GM23338 (cell line): ENCODE data around the gene OPRM1. TPM values are rescaled to one million over a fixed set of nuclear protein-coding genes. Genes with fewer than 3 reads are reported as not detected.

Experiments
- ATAC-seq: fragments of 200-7000 bp; cut with Tn5 transposase; 3 replicates; pipeline ENCODE4 v1.9.1; 2020
- DNase-seq: peaks from one replicate; pipeline ENCODE4 v3.0.0-alpha.2; 2015; ENCODE audit warnings: low spot score
- H2AFZ ChIP-seq: fragments of 200-600 bp; sonication (generic); 2 replicates; pipeline ENCODE4 v1.8.0; 2016; ENCODE audit warnings: antibody characterized with exemption, mild to moderate bottlenecking, moderate library complexity
- H3F3A ChIP-seq: fragments of 200-600 bp; sonication (generic); replicated peaks from 2 replicates; pipeline ENCODE4 v1.8.0; 2017; ENCODE audit warnings: antibody characterized with exemption, mixed run types, low read depth
- H3K27ac ChIP-seq: fragments of 200-600 bp; sonication (generic); 2 replicates; pipeline ENCODE4 v1.6.1; 2016; ENCODE audit warnings: low read depth
- H3K27me3 ChIP-seq: fragments of 200-600 bp; sonication (generic); 2 replicates; pipeline ENCODE4 v1.8.0; 2016; ENCODE audit warnings: mild to moderate bottlenecking, mixed run types, moderate library complexity; ENCODE audit not compliant: insufficient read depth
- H3K36me3 ChIP-seq: fragments of 200-600 bp; sonication (generic); 2 replicates; pipeline ENCODE4 v1.8.0; 2016; ENCODE audit warnings: mild to moderate bottlenecking; ENCODE audit not compliant: insufficient read depth
- H3K4me1 ChIP-seq: fragments of 200-600 bp; sonication (generic); 2 replicates; pipeline ENCODE4 v1.8.0; 2016; ENCODE audit warnings: mild to moderate bottlenecking, moderate library complexity; ENCODE audit not compliant: insufficient read depth
- H3K4me2 ChIP-seq: fragments of 200-600 bp; sonication (generic); 2 replicates; pipeline ENCODE4 v1.7.1; 2017; ENCODE audit warnings: mixed run types
- H3K4me3 ChIP-seq: fragments of 200-600 bp; sonication (generic); 2 replicates; pipeline ENCODE4 v1.6.1; 2016; ENCODE audit warnings: mixed run types
- H3K79me2 ChIP-seq: fragments of 200-600 bp; sonication (generic); replicated peaks from 2 replicates; pipeline ENCODE4 v1.8.0; 2017; ENCODE audit warnings: mild to moderate bottlenecking; ENCODE audit not compliant: insufficient read depth
- H3K9me2 ChIP-seq: fragments of 200-600 bp; sonication (generic); 2 replicates; pipeline ENCODE4 v1.8.0; 2017; ENCODE audit not compliant: insufficient read depth
- H4K20me1 ChIP-seq: fragments of 200-600 bp; sonication (generic); replicated peaks from 2 replicates; pipeline ENCODE4 v1.8.0; 2017; ENCODE audit warnings: mild to moderate bottlenecking; ENCODE audit not compliant: insufficient read depth
- H3K27ac Mint-ChIP-seq: 2 replicates; pipeline ENCODE4 v1.8.0; 2020; ENCODE audit warnings: inconsistent platforms, mild to moderate bottlenecking, moderate library complexity, mixed read lengths
- H3K27me3 Mint-ChIP-seq: 3 replicates; pipeline ENCODE4 v1.8.0; 2022; ENCODE audit warnings: low read depth, mild to moderate bottlenecking, moderate library complexity, mixed read lengths, inconsistent platforms; ENCODE audit not compliant: insufficient read depth, poor library complexity
- H3K36me3 Mint-ChIP-seq: 3 replicates; pipeline ENCODE4 v1.8.0; 2021; ENCODE audit warnings: low read depth, mild to moderate bottlenecking, inconsistent platforms, moderate library complexity, mixed read lengths
- H3K4me1 Mint-ChIP-seq: 3 replicates; pipeline ENCODE4 v1.8.0; 2020; ENCODE audit warnings: mild to moderate bottlenecking, inconsistent platforms, mixed read lengths
- H3K4me3 Mint-ChIP-seq: 3 replicates; pipeline ENCODE4 v1.8.0; 2021; ENCODE audit warnings: moderate library complexity, mild to moderate bottlenecking, inconsistent platforms, mixed read lengths
- H3K9me3 Mint-ChIP-seq: 3 replicates; pipeline ENCODE4 v1.8.0; 2020; ENCODE audit warnings: moderate library complexity, mild to moderate bottlenecking, inconsistent platforms, mixed read lengths
- CREB1 ChIP-seq: fragments of 250-450 bp; sonication (Bioruptor Pico); IDR thresholded peaks from 2 replicates; pipeline ENCODE4 v1.5.0; 2020; ENCODE audit warnings: low read depth, mild to moderate bottlenecking, moderate library complexity
- CTCF ChIP-seq, 2 experiments: fragments of 200-600 bp in 1 of 2; sonication (generic) in 1 of 2; conservative IDR thresholded peaks; 2 replicates each; pipeline versions ENCODE4 v1.5.1 to v1.6.1; 2016 to 2017; ENCODE audit warnings: antibody characterized with exemption in 2 of 2, low read depth in 2 of 2, mild to moderate bottlenecking in 2 of 2, moderate library complexity in 1 of 2
- ETS1 ChIP-seq: IDR thresholded peaks from 2 replicates; pipeline ENCODE4 v1.6.1; 2016; ENCODE audit warnings: antibody characterized with exemption
- NANOG ChIP-seq: IDR thresholded peaks from 2 replicates; pipeline ENCODE4 v1.6.1; 2016; ENCODE audit warnings: antibody characterized with exemption, borderline replicate concordance
- POLR2AphosphoS5 ChIP-seq: IDR thresholded peaks from 2 replicates; pipeline ENCODE4 v1.6.1; 2016; ENCODE audit warnings: antibody characterized with exemption, low read depth
- ZNF462 ChIP-seq: fragments of 250-450 bp; sonication (Bioruptor Pico); IDR thresholded peaks from 2 replicates; pipeline ENCODE4 v1.5.0; 2020; ENCODE audit warnings: mild to moderate bottlenecking, moderate library complexity
- polyA plus RNA-seq: library from polyadenylated mRNA; unstranded; fragments of >200 nt; fragmentation: Nextera tagmentation; extraction: Ambion mirVana; gene quantifications from 2 replicates; pipeline ENCODE4 v1.2.1, GENCODE V29; 2016
- total RNA-seq: library from RNA; depleted of rRNA; stranded (reverse); fragments of >200 nt; shearing (Covaris generic); gene quantifications from 2 replicates; pipeline ENCODE4 v1.2.3, GENCODE V29; 2014

OPRM1 gene
- total and polyA plus RNA-seq, 2 experiments from 2014 or later: 0.52 TPM; not detected in 1

GRCh38 chr6:154127657-154128056 is 88.6 kb downstream of the OPRM1 start:
- peak; percentile 50 for DNase-seq
- Histone ChIP-seq H2AFZ (no peak overlapping the region), H3K4me1 (peaks cover 10% of the 10 kb centered on the region; the same call in 1 of the 2 replicates), H3K4me2 (peak overlapping the region; percentile 25), H3F3A (no peaks in the 10 kb centered on the region), H3K9me2 (no peaks in the 10 kb centered on the region), H4K20me1 (no peaks in the 10 kb centered on the region), H3K27me3 (no peaks in the 10 kb centered on the region), H3K4me3 (no peak overlapping the region), H3K27ac (no peak overlapping the region), H3K36me3 (0 out of 2 replicates have a peak, but pooled peaks cover under 1% of the 10 kb centered on the region), H3K79me2 (no peaks in the 10 kb centered on the region)
- peak; percentile 88 for ATAC-seq
- TF ChIP-seq POLR2AphosphoS5 (no peak), CREB1 (CRISPR knock-in tag) (no peak), CTCF (conservative IDR thresholded peaks at IDR 0.05; ENCODE audit: low read depth in 2 of 2) (no peak), ETS1 (no peak), NANOG (no peak), ZNF462 (CRISPR knock-in tag) (no peak)
- Mint-ChIP-seq H3K36me3 (peaks cover 11% of the 10 kb centered on the region; the same call in 2 of the 3 replicates), H3K27me3 (peaks cover 3% of the 10 kb centered on the region), H3K9me3 (peaks cover 21% of the 10 kb centered on the region), H3K4me3 (no peak overlapping the region), H3K27ac (no peak overlapping the region), H3K4me1 (peaks cover 17% of the 10 kb centered on the region)
